Urothelium cell line (cell line): ENCODE results near the gene LGSN.
"Not testable (repeated sequence)": the region's sequence is repeated elsewhere in the genome, so short reads cannot be mapped to it uniquely, and the experiment has no call there.

Experiments used
- DNase-seq: peaks from one replicate; pipeline ENCODE4 v3.0.0; 2011; ENCODE audit warnings: low spot score, mixed read lengths
- FAIRE-seq: peaks from 2 replicates; lab custom pipeline; 2011; peaks lifted over from hg19 to GRCh38; lab: Jason Lieb, UNC

Gene LGSN

DNA sequence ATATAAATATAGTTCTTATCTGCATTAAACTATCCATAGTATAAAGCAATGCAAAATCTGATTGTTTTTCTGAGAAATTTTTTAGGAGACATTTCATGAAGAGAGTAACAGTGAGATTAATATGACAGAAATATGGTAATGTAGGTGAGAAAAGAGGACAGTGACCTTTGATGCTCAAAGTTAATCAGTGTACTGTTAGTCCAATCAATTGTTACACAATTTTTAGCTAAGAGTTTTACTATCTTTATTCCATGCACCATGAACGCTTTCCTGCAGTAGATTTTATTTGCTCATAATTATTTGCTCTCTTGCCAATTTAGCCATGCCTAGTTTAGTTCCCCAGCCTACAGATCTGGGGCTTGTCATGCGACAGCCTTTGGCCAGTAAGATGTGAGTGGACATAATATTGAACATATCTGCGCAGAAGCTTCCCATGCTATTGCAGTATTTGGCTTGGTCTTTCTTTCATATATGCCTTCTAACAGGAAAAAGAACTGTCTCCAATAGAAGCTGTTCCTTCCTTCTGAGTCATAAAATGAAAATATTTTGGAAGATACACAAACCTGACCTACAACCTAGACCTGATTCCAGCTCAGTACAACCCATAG is 69.8 kb downstream of the LGSN start:
- no peak for DNase-seq
- no peak for FAIRE-seq

DNA sequence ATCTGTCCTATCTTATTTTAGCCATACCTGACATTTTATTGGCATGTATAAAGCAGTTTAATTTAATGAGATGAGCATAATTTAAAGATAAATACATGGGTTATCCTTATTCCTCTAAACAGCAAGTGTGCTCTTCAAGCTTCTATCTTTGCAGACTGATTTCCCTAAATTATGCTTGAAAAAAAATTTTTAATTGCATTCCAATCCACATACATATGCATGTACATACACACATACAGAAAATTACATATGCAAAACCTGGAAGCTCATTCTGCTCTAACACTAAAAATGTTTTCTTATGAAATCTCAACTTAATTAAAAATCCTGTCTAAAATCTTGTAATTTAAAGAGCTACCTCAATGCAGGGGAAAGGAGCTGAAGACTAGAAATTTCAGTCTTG is 73.2 kb downstream of the LGSN start:
- DNase-seq (no peak), FAIRE-seq (no peak)

DNA sequence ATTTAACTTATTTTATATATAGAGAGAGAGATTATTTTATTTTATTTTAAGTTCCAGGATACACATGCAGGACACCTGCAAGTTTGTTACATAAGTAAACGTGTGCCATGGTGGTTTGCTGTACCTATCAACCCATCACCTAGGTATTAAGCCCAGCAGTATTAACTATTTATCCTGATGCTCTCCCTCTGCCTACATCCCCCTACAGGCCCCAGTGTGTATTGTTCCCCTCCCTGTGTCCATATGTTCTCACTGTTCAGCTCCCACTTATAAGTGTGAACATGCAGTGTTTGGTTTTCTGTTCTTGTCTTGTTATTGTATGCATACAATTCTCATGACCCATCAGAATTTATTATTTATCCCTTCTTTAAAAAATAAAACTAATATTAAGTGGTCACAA is 73.9 kb downstream of the LGSN start:
- FAIRE-seq (no peak), DNase-seq (no peak)

DNA sequence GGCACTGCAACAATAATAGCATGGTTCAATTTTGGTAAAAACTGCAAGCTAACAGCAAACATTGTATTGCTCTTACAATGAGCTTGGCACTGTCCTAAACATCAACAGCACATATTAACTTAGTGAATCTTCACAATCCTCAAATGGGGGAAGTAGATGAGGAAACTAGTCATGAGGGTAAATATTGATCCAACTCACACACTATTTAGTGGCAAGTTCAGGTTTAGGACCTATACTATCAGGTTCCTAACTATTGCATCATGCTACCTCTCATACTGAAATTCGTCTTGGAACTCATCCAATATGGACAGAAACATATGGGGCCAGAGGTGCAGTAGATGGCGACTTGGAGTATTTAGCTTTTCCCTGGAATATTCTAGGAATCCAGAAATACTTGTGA is 74.4 kb downstream of the LGSN start:
- no peak for DNase-seq
- no peak for FAIRE-seq

DNA sequence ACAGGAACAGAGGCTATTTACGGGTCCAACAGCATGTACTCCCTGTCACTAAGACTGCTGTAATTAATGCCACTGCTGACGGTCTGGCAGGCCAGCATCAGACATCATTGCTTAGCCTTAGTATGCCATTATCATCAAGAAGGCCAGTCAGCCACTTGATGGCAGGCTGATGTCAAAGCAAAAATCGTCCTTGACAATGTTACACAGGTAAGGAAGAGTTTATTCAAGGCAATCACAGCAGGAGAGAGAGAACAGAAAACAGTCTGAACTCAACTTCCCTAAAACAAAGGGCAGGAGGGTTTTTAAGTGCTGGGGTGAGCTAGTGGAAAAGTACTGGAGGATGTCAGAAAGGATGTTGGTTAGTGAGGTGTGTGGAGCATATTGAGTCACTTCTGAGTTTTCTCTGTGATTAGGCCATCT is 83.4 kb downstream of the LGSN start:
- DNase-seq (no peak), FAIRE-seq (no peak)

DNA sequence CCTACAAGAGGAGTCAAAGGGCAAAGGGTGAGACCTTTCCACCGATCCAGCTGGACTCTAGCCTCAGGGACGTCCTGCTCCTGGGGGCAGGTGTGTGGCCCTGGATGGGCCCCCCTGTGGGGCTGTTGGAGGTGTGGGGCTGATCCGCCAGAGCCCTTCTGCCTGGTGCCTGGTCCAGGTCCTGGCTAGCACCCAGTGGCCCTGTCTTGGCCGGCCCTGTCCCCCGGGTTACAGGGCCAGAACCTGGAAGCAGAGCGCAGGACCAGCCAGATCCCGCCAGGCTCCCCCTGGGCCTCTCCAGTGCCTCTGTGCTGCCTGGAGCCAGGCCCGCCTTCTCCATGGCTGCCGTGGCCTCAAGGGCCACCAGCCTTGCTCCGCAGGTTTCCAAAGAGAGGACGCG is 89.3 kb downstream of the LGSN start:
- not testable (repeated sequence) for FAIRE-seq, DNase-seq

DNA sequence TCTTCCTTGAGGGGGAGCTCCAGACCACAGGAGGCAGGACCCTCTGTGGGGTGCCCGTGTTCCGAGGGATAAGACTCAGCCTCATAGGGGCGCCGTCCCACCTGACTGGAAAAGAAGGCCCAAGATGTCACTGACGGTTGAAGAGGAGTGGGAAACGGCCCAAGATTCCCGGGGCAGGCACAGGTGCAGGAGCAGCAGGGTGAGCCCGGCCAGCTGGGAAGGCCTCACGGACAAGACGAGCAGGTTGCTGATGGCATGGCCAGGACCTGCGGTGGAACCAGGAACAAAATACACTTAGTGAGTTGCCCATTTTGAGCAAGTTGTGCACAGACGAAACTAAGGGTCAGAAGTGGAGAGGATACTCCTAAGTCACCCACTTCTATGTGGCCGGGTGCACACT is 89.8 kb downstream of the LGSN start:
- not testable (repeated sequence) for DNase-seq, FAIRE-seq

DNA sequence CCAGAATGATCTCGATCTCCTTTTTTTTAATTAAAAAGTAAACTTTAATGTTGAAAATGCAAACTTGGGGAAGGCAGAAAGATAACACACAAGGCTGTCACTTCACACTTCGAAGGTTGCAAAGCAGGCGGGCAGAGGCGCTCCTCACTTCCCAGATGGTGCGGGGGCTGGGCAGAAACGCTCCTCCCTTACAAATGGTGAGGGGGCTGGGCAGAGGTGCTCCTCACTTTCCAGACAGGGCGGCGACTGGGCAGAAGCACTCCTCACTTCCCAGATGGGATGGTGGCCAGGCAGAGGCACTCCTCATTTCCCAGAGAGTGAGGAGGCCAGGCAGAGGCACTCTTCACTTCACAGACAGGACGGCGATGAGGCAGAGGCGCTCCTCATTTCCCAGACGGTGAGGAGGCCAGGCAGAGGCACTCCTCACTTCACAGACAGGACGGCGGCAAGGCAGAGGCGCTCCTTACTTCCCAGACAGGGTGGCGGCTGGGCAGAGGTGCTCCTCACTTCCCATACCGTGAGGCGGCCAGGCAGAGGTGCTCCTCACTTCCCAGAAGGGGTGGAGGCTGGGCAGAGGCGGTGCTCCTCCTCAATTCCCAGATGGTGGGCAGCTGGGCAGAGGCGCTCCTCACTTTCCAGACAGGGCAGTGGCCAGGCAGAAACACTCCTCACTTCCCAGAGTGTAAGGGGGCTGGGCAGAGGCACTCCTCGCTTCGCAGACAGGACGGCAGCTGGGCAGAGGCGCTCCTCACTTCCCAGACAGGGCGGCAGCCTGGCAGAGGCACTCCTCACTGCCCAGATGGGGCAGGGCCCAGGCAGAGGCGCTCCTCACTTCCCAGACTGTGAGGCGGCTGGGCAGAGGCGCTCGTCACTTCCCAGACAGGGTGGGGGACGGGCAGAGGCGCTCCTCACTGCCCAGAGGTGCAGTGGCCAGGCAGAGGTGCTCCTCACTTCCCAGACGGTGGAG is 91.6 kb downstream of the LGSN start:
- FAIRE-seq, DNase-seq: not testable (repeated sequence)

DNA sequence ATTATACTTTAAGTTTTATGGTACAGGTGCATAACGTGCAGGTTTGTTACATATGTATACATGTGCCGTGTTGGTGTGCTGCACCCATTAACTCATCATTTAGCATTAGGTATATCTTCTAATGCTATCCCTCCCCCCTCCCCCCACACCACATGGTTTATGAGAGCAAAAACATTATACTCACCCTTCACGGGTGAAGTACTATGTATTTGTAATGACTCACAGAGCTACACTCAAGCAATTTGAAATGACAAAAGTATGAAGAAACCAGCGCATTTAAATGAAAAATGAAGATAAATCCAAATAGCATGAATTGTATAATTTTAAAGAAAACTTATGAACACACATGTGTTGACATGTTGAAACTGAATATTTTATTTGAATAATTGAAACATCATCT is 93.8 kb downstream of the LGSN start:
- not testable (repeated sequence) for FAIRE-seq, DNase-seq
